HEK293 (cell line): ENCODE measurements around the gene PTPN18.

Experiments
- CTCF ChIA-PET: fragments of 350-600 bp; formaldehyde crosslinking; extraction: SDS; loops from one replicate; lab custom pipeline; 2021; ENCODE audit warnings: antibody characterized with exemption; lab: Yijun Ruan, JAX
- POLR2A ChIA-PET: fragments of 300-600 bp; formaldehyde crosslinking; extraction: SDS; loops from one replicate; lab custom pipeline; 2020; ENCODE audit warnings: antibody characterized with exemption, inconsistent platforms; lab: Yijun Ruan, JAX
- H3K27ac ChIP-seq: fragments of 200-500 bp; sonication (Bioruptor generic); 2 replicates; pipeline ENCODE4 v1.5.1; 2014; ENCODE audit warnings: low read depth, low read length, control low read depth, inconsistent platforms; ENCODE audit errors: extremely low read depth
- H3K36me3 ChIP-seq, 2 experiments: fragments of 200-500 bp in 1 of 2; sonication (Bioruptor generic) in 1 of 2; 1 replicate in 1 of 2; 2 replicates in 1 of 2; pipeline ENCODE4 v1.5.1; 2014 to 2017; ENCODE audit warnings: inconsistent platforms in 2 of 2, low read length in 2 of 2; ENCODE audit not compliant: control insufficient read depth in 2 of 2, insufficient read depth in 1 of 2
- H3K4me1 ChIP-seq: fragments of 200-500 bp; sonication (Bioruptor generic); 2 replicates; pipeline ENCODE4 v1.5.1; 2014; ENCODE audit warnings: mild to moderate bottlenecking, low read length, inconsistent platforms; ENCODE audit not compliant: control insufficient read depth, insufficient read depth
- H3K4me3 ChIP-seq: 2 replicates; pipeline ENCODE4 v1.5.1; 2011; ENCODE audit warnings: low read depth, mild to moderate bottlenecking, control low read depth, low read length, moderate library complexity
- H3K9me3 ChIP-seq: fragments of 200-500 bp; sonication (Bioruptor generic); 2 replicates; pipeline ENCODE4 v1.5.1; 2014; ENCODE audit warnings: low read depth, low read length, inconsistent platforms; ENCODE audit not compliant: control insufficient read depth, insufficient read depth
- BCL11B ChIP-seq: fragments of 450-650 bp; formaldehyde crosslinking; IDR thresholded peaks from 2 replicates; pipeline ENCODE4 v1.5.1; 2016; ENCODE audit warnings: low read depth, missing biosample characterization, missing genetic modification characterization
- GLIS1 ChIP-seq: fragments of 450-650 bp; formaldehyde crosslinking; IDR thresholded peaks from 2 replicates; pipeline ENCODE4 v1.5.1; 2016; ENCODE audit warnings: missing biosample characterization, missing genetic modification characterization
- OSR2 ChIP-seq: fragments of 450-650 bp; formaldehyde crosslinking; IDR thresholded peaks from 2 replicates; pipeline ENCODE4 v1.5.1; 2016; ENCODE audit warnings: missing biosample characterization, missing genetic modification characterization
- ZBTB17 ChIP-seq: fragments of 450-650 bp; formaldehyde crosslinking; IDR thresholded peaks from 2 replicates; pipeline ENCODE4 v1.5.1; 2016; ENCODE audit warnings: missing biosample characterization, missing genetic modification characterization
- ZBTB7A ChIP-seq: fragments of 450-650 bp; formaldehyde crosslinking; IDR thresholded peaks from 2 replicates; pipeline ENCODE4 v1.5.1; 2016; ENCODE audit warnings: low read depth, missing biosample characterization, missing genetic modification characterization
- ZFP41 ChIP-seq: fragments of 450-650 bp; formaldehyde crosslinking; IDR thresholded peaks from 2 replicates; pipeline ENCODE4 v1.5.1; 2016; ENCODE audit warnings: missing biosample characterization, missing genetic modification characterization, borderline replicate concordance
- ZNF140 ChIP-seq: fragments of 450-650 bp; formaldehyde crosslinking; IDR thresholded peaks from 2 replicates; pipeline ENCODE4 v1.5.1; 2016; ENCODE audit warnings: missing biosample characterization, missing genetic modification characterization
- ZNF211 ChIP-seq: fragments of 450-650 bp; formaldehyde crosslinking; IDR thresholded peaks from 2 replicates; pipeline ENCODE4 v1.5.1; 2016; ENCODE audit warnings: low read depth, missing biosample characterization, missing genetic modification characterization
- ZNF214 ChIP-seq: fragments of 450-650 bp; formaldehyde crosslinking; IDR thresholded peaks from 2 replicates; pipeline ENCODE4 v1.5.1; 2017; ENCODE audit warnings: missing biosample characterization, mild to moderate bottlenecking, missing genetic modification characterization, borderline replicate concordance
- ZNF394 ChIP-seq: fragments of 450-650 bp; formaldehyde crosslinking; IDR thresholded peaks from 2 replicates; pipeline ENCODE4 v1.5.1; 2016; ENCODE audit warnings: missing biosample characterization, missing genetic modification characterization, mild to moderate bottlenecking, moderate library complexity, borderline replicate concordance
- ZNF561 ChIP-seq: fragments of 450-650 bp; IDR thresholded peaks from 2 replicates; pipeline ENCODE4 v1.5.1; 2018; ENCODE audit warnings: missing biosample characterization, missing genetic modification characterization, borderline replicate concordance
- ZNF571 ChIP-seq: fragments of 450-650 bp; formaldehyde crosslinking; IDR thresholded peaks from 2 replicates; pipeline ENCODE4 v1.5.0; 2017; ENCODE audit warnings: missing biosample characterization, missing genetic modification characterization
- ZNF623 ChIP-seq: fragments of 450-650 bp; formaldehyde crosslinking; IDR thresholded peaks from 2 replicates; pipeline ENCODE4 v1.5.1; 2016; ENCODE audit warnings: missing biosample characterization, missing genetic modification characterization
- ZNF626 ChIP-seq: fragments of 450-650 bp; sonication (Bioruptor Pico); formaldehyde crosslinking; IDR thresholded peaks from 2 replicates; pipeline ENCODE4 v1.5.1; 2018; ENCODE audit warnings: missing biosample characterization, missing genetic modification characterization, inconsistent platforms
- ZNF664 ChIP-seq: fragments of 450-650 bp; formaldehyde crosslinking; IDR thresholded peaks from 2 replicates; pipeline ENCODE4 v1.5.1; 2016; ENCODE audit warnings: missing biosample characterization, missing genetic modification characterization
- TF ChIP-seq, protein P1 (sequence below): fragments of 450-650 bp; formaldehyde crosslinking; IDR thresholded peaks from 2 replicates; pipeline ENCODE4 v1.5.1; 2016; ENCODE audit warnings: missing biosample characterization, missing genetic modification characterization
- TF ChIP-seq, protein P2 (sequence below): fragments of 450-650 bp; formaldehyde crosslinking; IDR thresholded peaks from 2 replicates; pipeline ENCODE4 v1.5.1; 2017; ENCODE audit warnings: missing biosample characterization, mild to moderate bottlenecking, missing genetic modification characterization, moderate library complexity
- TF ChIP-seq, protein P3 (sequence below): fragments of 450-650 bp; formaldehyde crosslinking; IDR thresholded peaks from 2 replicates; pipeline ENCODE4 v1.5.1; 2016; ENCODE audit warnings: missing biosample characterization, missing genetic modification characterization
- TF ChIP-seq, protein P4 (sequence below): fragments of 450-650 bp; formaldehyde crosslinking; optimal IDR thresholded peaks from 2 replicates; pipeline ENCODE3; 2016; ENCODE audit warnings: missing biosample characterization, mild to moderate bottlenecking, missing genetic modification characterization

The PTPN18 gene

DNA sequence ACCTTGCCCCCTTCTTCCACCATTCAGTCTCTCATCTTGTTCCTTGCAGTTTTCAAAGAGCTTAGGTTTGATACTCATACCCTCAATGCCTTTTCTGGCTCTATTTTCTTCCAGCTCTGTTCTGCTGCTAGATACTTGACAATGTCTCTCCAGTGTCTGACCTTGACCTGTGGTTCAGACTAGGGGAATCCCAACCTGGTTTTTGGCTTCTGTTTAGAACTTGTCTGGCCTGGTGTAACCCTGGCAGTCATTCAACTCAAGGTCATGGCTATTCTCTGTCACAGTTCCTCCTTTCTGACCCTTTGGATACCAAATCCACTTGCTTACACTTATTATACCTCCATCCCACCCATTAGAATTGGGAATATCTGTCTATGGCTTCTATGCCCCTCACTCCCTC lies 45.0 kb upstream of the PTPN18 start:
- Histone ChIP-seq H3K4me3 (no peak overlapping the region), H3K4me1 (no peaks in the 10 kb centered on the region), H3K9me3 (no peaks in the 10 kb centered on the region), H3K27ac (no peak overlapping the region), H3K36me3 (no peaks in the 10 kb centered on the region)
- TF ChIP-seq ZNF211, result no peak
- CTCF ChIA-PET, result no interaction called here
- POLR2A ChIA-PET, result no interaction called here

DNA sequence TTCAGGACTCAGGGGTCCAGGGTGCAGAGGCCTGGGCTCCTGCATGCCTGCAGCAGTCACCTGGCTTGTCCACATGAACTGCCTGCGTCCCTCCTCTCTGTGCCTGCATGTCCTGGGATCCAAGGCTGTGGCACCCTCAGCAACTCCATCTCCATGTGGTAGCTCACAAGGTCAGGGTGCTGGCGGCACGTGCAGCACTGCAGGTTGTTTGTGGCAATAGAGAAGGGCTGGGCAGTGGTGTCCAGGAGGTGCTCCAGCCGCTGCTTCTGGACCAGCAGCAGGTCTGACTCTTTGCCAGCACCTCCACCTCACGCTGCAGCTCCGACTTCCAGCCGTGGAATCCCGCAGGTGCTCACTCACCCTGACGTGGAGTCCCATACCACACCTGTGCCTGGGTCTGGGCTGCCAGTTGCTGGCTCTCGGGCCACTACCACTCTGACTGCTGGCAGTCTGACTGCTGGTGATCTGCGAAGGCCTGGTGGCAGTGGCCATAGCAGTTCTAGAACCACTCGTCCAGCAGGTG lies 42.0 kb upstream of the PTPN18 start:
- no peak overlapping the region for H3K4me3 ChIP-seq
- ChIA-PET POLR2A (no interaction called here), CTCF (no interaction called here)
- TF ChIP-seq, protein P1, sequence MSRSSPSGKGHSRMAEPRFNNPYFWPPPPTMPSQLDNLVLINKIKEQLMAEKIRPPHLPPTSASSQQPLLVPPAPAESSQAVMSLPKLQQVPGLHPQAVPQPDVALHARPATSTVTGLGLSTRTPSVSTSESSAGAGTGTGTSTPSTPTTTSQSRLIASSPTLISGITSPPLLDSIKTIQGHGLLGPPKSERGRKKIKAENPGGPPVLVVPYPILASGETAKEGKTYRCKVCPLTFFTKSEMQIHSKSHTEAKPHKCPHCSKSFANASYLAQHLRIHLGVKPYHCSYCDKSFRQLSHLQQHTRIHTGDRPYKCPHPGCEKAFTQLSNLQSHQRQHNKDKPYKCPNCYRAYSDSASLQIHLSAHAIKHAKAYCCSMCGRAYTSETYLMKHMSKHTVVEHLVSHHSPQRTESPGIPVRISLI (tag by site-specific recombination), result no peak
- TF ChIP-seq, protein P2, sequence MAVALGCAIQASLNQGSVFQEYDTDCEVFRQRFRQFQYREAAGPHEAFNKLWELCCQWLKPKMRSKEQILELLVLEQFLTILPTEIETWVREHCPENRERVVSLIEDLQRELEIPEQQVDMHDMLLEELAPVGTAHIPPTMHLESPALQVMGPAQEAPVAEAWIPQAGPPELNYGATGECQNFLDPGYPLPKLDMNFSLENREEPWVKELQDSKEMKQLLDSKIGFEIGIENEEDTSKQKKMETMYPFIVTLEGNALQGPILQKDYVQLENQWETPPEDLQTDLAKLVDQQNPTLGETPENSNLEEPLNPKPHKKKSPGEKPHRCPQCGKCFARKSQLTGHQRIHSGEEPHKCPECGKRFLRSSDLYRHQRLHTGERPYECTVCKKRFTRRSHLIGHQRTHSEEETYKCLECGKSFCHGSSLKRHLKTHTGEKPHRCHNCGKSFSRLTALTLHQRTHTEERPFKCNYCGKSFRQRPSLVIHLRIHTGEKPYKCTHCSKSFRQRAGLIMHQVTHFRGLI (tag by site-specific recombination), result no peak
- TF ChIP-seq ZNF664 (tag by site-specific recombination), result no peak
- TF ChIP-seq, protein P3, sequence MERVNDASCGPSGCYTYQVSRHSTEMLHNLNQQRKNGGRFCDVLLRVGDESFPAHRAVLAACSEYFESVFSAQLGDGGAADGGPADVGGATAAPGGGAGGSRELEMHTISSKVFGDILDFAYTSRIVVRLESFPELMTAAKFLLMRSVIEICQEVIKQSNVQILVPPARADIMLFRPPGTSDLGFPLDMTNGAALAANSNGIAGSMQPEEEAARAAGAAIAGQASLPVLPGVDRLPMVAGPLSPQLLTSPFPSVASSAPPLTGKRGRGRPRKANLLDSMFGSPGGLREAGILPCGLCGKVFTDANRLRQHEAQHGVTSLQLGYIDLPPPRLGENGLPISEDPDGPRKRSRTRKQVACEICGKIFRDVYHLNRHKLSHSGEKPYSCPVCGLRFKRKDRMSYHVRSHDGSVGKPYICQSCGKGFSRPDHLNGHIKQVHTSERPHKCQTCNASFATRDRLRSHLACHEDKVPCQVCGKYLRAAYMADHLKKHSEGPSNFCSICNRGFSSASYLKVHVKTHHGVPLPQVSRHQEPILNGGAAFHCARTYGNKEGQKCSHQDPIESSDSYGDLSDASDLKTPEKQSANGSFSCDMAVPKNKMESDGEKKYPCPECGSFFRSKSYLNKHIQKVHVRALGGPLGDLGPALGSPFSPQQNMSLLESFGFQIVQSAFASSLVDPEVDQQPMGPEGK (tag by site-specific recombination), result no peak
- TF ChIP-seq ZNF623 (tag by site-specific recombination), result no peak
- TF ChIP-seq GLIS1 (tag by site-specific recombination), result no peak
- no peak for TF ChIP-seq ZBTB17
- no peak for TF ChIP-seq ZNF626 (tag by site-specific recombination)
- no peak for TF ChIP-seq ZNF140 (tag by site-specific recombination)
- TF ChIP-seq ZNF571 (tag by site-specific recombination), result no peak
- TF ChIP-seq OSR2 (tag by site-specific recombination), result no peak
- TF ChIP-seq ZBTB7A, result no peak
- no peak for TF ChIP-seq ZNF561
- no peak for TF ChIP-seq ZNF394
- no peak for TF ChIP-seq ZNF214 (tag by site-specific recombination)
- TF ChIP-seq BCL11B (tag by site-specific recombination), result no peak
- TF ChIP-seq ZFP41 (tag by site-specific recombination), result no peak
- no peaks in the 10 kb centered on the region for H3K4me1 ChIP-seq
- no peaks in the 10 kb centered on the region for H3K36me3 ChIP-seq
- no peaks in the 10 kb centered on the region for H3K9me3 ChIP-seq
- H3K27ac ChIP-seq, result no peak overlapping the region

DNA sequence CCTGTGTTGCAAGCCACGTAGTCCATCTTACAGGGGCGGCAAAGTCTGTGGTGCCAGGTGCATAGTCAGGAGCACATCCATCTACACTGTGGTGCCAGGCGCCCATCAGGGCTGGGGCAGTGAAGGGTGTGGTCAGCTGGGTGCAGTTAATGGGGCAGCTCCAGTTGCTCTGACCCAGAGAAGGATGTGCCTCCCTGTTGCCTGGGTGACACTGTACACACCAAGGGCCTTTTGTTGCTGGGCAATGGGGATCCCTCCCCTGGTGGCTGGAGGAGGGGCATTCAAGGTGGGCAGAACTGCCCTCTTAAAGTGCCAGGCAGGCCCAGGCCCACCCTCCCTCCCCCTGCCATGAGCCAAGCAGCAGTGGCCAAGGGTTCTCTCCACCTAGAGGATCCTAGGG lies 41.5 kb upstream of the PTPN18 start:
- ChIA-PET CTCF (no interaction called here), POLR2A (no interaction called here)
- TF ChIP-seq, protein P4, sequence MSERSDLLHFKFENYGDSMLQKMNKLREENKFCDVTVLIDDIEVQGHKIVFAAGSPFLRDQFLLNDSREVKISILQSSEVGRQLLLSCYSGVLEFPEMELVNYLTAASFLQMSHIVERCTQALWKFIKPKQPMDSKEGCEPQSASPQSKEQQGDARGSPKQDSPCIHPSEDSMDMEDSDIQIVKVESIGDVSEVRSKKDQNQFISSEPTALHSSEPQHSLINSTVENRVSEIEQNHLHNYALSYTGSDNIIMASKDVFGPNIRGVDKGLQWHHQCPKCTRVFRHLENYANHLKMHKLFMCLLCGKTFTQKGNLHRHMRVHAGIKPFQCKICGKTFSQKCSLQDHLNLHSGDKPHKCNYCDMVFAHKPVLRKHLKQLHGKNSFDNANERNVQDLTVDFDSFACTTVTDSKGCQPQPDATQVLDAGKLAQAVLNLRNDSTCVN, result no peak

More for the DNA sequence above, 41.5 kb upstream of the PTPN18 start:
- H3K4me1 ChIP-seq, result no peaks in the 10 kb centered on the region
- H3K4me3 ChIP-seq, result no peak overlapping the region
- H3K9me3 ChIP-seq, result no peaks in the 10 kb centered on the region
- H3K36me3 ChIP-seq, result no peaks in the 10 kb centered on the region
- no peak overlapping the region for H3K27ac ChIP-seq
